Mucosa of stomach (tissue), 1 donor: ENCODE results near the gene HDAC1.

Experiments
- H3K27me3 ChIP-seq: one replicate; pipeline ENCODE4 v1.7.0; 2013; ENCODE audit warnings: mild to moderate bottlenecking, low read length; ENCODE audit not compliant: control insufficient read depth, insufficient read depth
- H3K36me3 ChIP-seq: one replicate; pipeline ENCODE4 v1.7.0; 2013; ENCODE audit warnings: low read length; ENCODE audit not compliant: control insufficient read depth, insufficient read depth
- H3K4me1 ChIP-seq: one replicate; pipeline ENCODE4 v1.7.0; 2013; ENCODE audit warnings: mild to moderate bottlenecking, low read length; ENCODE audit not compliant: control insufficient read depth, insufficient read depth
- H3K4me3 ChIP-seq: one replicate; pipeline ENCODE4 v1.7.0; 2013; ENCODE audit warnings: low read length
- H3K9ac ChIP-seq: one replicate; pipeline ENCODE4 v1.7.0; 2013; ENCODE audit warnings: mild to moderate bottlenecking, low read length, moderate library complexity
- H3K9me3 ChIP-seq: one replicate; pipeline ENCODE4 v1.7.0; 2013; ENCODE audit warnings: mild to moderate bottlenecking, low read length, moderate library complexity; ENCODE audit not compliant: control insufficient read depth
- donor health status: Pancreatic carcinoma.

Gene HDAC1

GRCh38 chr1:32358435-32358834 lies 66.6 kb downstream of the HDAC1 start:
- H3K27me3 ChIP-seq, result no peaks in the 10 kb centered on the region
- no peak overlapping the region for H3K9ac ChIP-seq
- H3K36me3 ChIP-seq, result no peaks in the 10 kb centered on the region
- no peak overlapping the region for H3K4me3 ChIP-seq
- no peaks in the 10 kb centered on the region for H3K9me3 ChIP-seq
- peaks cover 14% of the 10 kb centered on the region for H3K4me1 ChIP-seq

DNA sequence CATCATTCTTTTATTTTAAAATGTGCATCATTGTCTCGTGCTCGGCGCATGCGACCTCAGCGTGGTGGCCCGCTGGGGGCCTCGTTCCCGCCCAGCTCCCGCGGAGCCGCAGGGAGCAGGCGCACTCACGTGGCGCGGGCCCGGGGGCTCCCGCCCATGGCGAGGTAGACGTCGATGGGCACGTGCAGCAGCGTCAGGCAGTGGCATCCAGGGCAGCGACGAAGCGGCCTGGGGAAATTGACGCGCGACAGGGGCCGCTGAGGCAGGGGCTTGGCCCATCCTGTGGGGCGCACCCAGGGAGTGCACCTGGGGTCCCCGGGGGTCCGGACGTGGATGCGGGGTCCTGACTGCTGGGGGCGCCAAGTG lies 69.4 kb downstream of the HDAC1 start:
- no peaks in the 10 kb centered on the region for H3K27me3 ChIP-seq
- no peak overlapping the region for H3K4me3 ChIP-seq
- H3K36me3 ChIP-seq, result no peaks in the 10 kb centered on the region
- H3K9ac ChIP-seq, result peak overlapping the region; percentile 66
- H3K9me3 ChIP-seq, result no peaks in the 10 kb centered on the region
- peaks cover 9% of the 10 kb centered on the region for H3K4me1 ChIP-seq

DNA sequence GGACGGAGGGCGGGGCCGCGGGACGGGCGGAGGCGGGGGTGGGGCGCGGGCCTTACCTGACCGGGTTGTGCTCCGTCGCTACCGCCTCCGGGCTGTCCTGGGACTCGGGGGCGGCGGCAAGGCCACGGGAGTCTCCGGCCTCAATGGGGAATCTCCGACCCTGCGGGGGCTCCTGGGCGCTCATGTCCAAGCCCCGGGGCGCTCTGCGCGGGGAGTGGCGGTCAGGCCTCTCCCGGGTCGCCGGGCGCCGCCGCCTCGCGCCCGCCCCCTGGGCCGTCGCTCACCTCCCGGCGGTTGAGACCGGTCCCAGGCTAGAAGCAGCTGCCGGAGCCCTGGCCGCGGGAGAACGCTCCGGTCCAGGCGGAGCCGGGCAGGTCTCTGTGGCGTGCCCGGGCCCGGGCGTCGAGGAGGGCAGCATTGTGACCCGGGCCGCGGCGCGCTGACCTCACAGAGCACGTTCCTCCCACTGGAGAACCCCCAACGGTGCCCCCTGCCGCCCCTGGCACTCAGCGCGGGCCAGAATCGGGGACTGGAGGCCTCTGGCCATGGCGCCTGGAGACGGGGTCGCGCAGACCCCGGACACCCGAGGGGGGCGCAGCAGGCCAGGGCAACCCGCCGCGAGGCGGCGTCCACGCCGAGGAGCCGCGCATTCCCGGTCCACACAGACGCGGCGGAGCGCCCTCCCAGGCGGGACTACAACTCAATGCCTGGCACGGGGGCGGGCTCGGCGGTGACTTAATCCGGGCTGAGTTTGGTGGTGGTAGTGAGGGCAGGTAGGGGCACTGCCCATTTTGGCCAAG lies 70.0 kb downstream of the HDAC1 start:
- Histone ChIP-seq H3K27me3 (no peaks in the 10 kb centered on the region), H3K36me3 (peaks cover 2% of the 10 kb centered on the region), H3K9me3 (no peaks in the 10 kb centered on the region), H3K4me3 (peak overlapping the region; percentile 19), H3K9ac (peak overlapping the region; percentile 66), H3K4me1 (peaks cover 9% of the 10 kb centered on the region)

DNA sequence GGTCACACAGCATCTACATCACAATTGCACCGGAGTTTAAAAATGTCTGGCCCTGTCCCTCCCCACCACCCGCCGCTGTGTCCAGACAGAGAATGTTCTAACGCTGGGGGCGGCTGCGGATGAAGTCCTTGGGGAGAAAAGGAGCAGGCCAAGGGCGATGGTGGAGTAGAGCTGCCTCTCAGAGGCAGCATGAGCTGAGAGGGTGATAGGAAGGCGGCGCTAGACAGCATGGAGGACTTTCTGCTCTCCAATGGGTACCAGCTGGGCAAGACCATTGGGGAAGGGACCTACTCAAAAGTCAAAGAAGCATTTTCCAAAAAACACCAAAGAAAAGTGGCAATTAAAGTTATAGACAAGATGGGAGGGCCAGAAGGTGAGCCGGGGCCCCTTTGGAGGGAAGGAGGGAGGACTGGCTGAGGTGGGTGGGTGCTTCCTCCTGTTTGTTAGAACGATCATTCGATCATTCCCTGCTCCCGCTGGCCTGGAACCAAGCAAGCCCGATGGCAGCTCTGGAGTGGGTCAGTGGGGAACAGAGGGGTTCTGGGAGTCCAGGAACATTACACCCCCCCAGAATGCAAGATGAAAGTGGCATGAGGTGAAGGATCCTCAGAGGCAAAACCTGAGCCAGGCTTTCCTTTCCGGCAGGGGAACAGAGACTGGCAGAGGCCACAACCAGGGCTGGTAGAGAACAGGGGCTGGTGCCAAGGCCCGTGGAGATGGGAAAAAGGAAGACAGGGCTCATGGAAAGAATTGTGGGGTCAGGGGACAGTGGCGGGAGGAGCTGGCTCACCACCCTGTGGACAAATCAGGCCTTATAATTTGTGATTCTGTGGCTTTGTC lies 70.8 kb downstream of the HDAC1 start, which contains the start of the genes FAM229A and TSSK3:
TSS of gene FAM229A (minus strand) at position 12 of the 840 bp plus-strand sequence. CDS start 394 bp downstream, outside the sequence.
TSS of gene TSSK3 (plus strand) at position 66 of the 840 bp plus-strand sequence. CDS start at position 229, 163 bp downstream.
- H3K4me1 ChIP-seq, result peaks cover 9% of the 10 kb centered on the region
- H3K9me3 ChIP-seq, result no peaks in the 10 kb centered on the region
- no peaks in the 10 kb centered on the region for H3K27me3 ChIP-seq
- H3K9ac ChIP-seq, result peak within 1 kb of the TSS; percentile 66
- H3K36me3 ChIP-seq, result peaks cover 10% of the 10 kb centered on the region
- H3K4me3 ChIP-seq, result peak within 1 kb of the TSS; percentile 19

- peaks cover 9% of the 10 kb centered on the region for H3K4me1 ChIP-seq
- no peaks in the 10 kb centered on the region for H3K27me3 ChIP-seq
- H3K9ac ChIP-seq, result no peak overlapping the region
- no peak overlapping the region for H3K4me3 ChIP-seq
- H3K36me3 ChIP-seq, result peaks cover 10% of the 10 kb centered on the region
- no peaks in the 10 kb centered on the region for H3K9me3 ChIP-seq
Measured at GRCh38 chr1:32363713-32364112, 71.8 kb downstream of the HDAC1 start.

DNA sequence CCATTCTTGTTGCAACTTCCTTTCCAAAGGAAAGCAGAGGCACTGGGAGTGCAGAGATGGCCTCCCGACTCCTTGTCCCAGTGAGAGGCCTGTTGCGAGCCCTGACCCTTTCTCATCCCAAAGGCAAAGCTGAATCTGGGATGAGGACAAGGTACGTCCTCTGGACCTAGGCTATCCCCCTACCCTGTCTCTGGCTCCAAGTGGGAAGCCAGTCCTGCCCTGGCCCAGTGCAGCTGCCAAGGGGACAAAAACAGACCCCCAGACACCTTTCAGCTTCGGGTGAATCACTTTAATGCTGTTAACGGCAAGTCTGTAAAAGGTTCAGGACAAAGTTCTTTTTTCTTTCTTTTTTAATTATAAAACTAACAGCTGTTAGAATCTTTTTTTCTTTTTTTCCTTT lies 73.0 kb downstream of the HDAC1 start:
- Histone ChIP-seq H3K36me3 (peaks cover 10% of the 10 kb centered on the region), H3K4me1 (peaks cover 9% of the 10 kb centered on the region), H3K4me3 (no peak overlapping the region), H3K9me3 (no peaks in the 10 kb centered on the region), H3K27me3 (no peaks in the 10 kb centered on the region), H3K9ac (no peak overlapping the region)

DNA sequence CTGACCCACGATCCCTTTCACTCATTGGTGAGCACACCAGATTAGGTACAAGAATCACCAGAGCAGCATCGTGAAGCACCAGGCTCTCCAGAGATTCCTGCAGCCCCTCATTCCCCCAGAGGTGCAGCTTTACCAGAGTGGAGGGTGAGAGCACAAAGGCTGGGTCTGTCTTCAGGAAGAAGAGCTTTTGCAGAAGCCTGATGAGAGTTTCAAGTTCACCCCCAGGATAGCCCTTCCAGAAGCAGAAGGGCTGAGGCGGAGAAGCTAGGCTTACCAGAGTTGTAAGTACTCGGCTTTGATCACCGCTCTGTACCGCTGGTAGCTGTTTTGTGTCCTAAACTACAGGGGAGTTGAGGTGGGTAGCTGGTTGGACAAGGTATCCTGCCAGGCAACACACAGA lies 73.6 kb downstream of the HDAC1 start:
- Histone ChIP-seq H3K4me1 (peaks cover 9% of the 10 kb centered on the region), H3K27me3 (no peaks in the 10 kb centered on the region), H3K9me3 (no peaks in the 10 kb centered on the region), H3K9ac (no peak overlapping the region), H3K4me3 (no peak overlapping the region), H3K36me3 (peaks cover 10% of the 10 kb centered on the region)

DNA sequence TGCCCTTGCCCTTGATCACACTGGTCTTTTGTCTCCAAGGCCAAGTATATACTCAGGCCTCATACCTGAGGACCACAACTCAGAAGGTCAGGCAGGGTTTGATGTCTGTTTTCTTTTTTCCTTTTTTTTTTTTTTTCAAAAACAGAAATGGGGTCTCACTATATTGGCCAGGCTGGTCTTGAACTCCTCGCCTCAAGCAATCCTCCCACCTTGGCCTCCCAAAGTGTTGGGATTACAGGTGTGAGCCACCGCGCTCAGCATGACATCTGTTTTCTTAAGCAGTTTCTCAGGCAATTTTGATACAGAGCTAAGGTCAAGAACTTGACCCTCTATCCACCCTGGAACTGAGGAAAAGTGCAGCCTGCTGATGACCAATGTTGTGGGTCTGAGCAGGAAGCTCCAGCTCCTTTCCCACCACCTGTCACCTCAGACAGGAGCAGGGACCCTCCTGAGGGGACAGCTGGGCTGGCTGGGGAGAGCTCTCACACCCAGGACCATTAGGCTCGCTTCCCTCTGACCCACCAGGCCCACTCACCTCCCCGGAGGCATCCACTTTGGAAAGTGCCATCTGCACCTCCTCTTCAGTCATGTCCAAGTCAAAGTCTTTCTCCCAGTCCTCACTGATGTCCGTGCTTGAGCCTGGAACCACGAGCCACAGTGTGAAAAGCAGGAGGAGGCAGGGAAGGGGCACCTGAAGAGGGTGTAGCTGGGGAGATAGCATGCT lies 76.2 kb downstream of the HDAC1 start:
- H3K27me3 ChIP-seq, result no peaks in the 10 kb centered on the region
- H3K4me1 ChIP-seq, result no peaks in the 10 kb centered on the region
- no peak overlapping the region for H3K9ac ChIP-seq
- no peak overlapping the region for H3K4me3 ChIP-seq
- peaks cover 26% of the 10 kb centered on the region for H3K36me3 ChIP-seq
- no peaks in the 10 kb centered on the region for H3K9me3 ChIP-seq

GRCh38 chr1:32372149-32372756 lies 80.4 kb downstream of the HDAC1 start:
- H3K4me1 ChIP-seq, result no peaks in the 10 kb centered on the region
- no peak overlapping the region for H3K4me3 ChIP-seq
- H3K9me3 ChIP-seq, result no peaks in the 10 kb centered on the region
- peaks cover 28% of the 10 kb centered on the region for H3K36me3 ChIP-seq
- no peak overlapping the region for H3K9ac ChIP-seq
- no peaks in the 10 kb centered on the region for H3K27me3 ChIP-seq

GRCh38 chr1:32373996-32374592 lies 82.2 kb downstream of the HDAC1 start:
- Histone ChIP-seq H3K9me3 (no peaks in the 10 kb centered on the region), H3K36me3 (peaks cover 31% of the 10 kb centered on the region), H3K9ac (no peak overlapping the region), H3K4me3 (no peak overlapping the region), H3K27me3 (no peaks in the 10 kb centered on the region), H3K4me1 (no peaks in the 10 kb centered on the region)

DNA sequence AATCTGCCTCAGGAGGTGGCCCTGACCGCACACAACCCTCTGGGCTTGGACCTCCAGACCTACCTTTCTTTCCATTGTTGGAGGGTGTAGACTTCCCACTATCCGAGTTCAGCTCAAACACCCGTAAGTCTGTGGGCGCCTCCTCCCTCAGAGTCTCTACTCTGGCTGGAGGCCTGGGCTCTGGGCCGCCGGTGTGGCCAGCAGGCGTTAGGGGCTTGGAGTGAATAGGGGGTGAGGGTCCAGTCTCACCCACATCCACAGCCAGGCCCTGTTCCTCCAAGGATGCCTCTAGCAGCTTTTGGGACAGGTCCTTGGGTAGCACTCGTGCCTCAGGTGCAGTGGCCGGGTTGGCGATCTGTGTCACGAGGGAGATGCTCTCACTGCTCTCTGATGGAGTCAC lies 84.3 kb downstream of the HDAC1 start:
- peaks cover 37% of the 10 kb centered on the region for H3K36me3 ChIP-seq

More for the DNA sequence above, 84.3 kb downstream of the HDAC1 start:
- Histone ChIP-seq H3K4me1 (no peaks in the 10 kb centered on the region), H3K9me3 (no peaks in the 10 kb centered on the region), H3K4me3 (no peak overlapping the region), H3K27me3 (no peaks in the 10 kb centered on the region), H3K9ac (no peak overlapping the region)
